Endothelial cell (in vitro differentiated cells): ENCODE data around the gene EDN3. TPM values are rescaled to one million over a fixed set of nuclear protein-coding genes. Genes with fewer than 3 reads are reported as not detected.

ENCODE experiments used
- DNase-seq: peaks from one replicate; pipeline ENCODE4 v3.0.0; 2021; ENCODE audit warnings: low spot score
- H3K27ac Mint-ChIP-seq: one replicate; pipeline ENCODE4 v1.8.0; 2021; ENCODE audit warnings: mixed read lengths, inconsistent platforms; ENCODE audit not compliant: unreplicated experiment
- H3K27me3 Mint-ChIP-seq: one replicate; pipeline ENCODE4 v1.8.0; 2021; ENCODE audit warnings: mild to moderate bottlenecking, moderate library complexity, mixed read lengths, inconsistent platforms; ENCODE audit not compliant: unreplicated experiment
- H3K36me3 Mint-ChIP-seq: one replicate; pipeline ENCODE4 v1.8.0; 2021; ENCODE audit warnings: mild to moderate bottlenecking, low read depth, mixed read lengths, inconsistent platforms; ENCODE audit not compliant: unreplicated experiment
- H3K4me1 Mint-ChIP-seq: one replicate; pipeline ENCODE4 v1.8.0; 2021; ENCODE audit warnings: mild to moderate bottlenecking, mixed read lengths, inconsistent platforms; ENCODE audit not compliant: unreplicated experiment
- H3K4me3 Mint-ChIP-seq: one replicate; pipeline ENCODE4 v1.8.0; 2021; ENCODE audit warnings: mild to moderate bottlenecking, mixed read lengths, inconsistent platforms; ENCODE audit not compliant: unreplicated experiment
- H3K9me3 Mint-ChIP-seq: one replicate; pipeline ENCODE4 v1.8.0; 2021; ENCODE audit warnings: mixed read lengths, inconsistent platforms; ENCODE audit not compliant: unreplicated experiment
- total RNA-seq: library from RNA; stranded (reverse); fragmentation: NEBNext Ultra II Directional; extraction: Animal tissue kit (Norgen Biotek cat#: 25700); gene quantifications from one replicate; pipeline ENCODE4 v1.2.1, GENCODE V29; 2021; ENCODE audit not compliant: unreplicated experiment
- TF ChIP-seq, protein P1 (sequence below): fragments of 200-600 bp; sonication (generic); IDR thresholded peaks from one replicate; pipeline ENCODE4 v1.5.0; 2021; ENCODE audit warnings: antibody characterized with exemption; ENCODE audit not compliant: unreplicated experiment

The EDN3 gene
- total RNA-seq, 1 donor from 2014 or later, result not detected

DNA sequence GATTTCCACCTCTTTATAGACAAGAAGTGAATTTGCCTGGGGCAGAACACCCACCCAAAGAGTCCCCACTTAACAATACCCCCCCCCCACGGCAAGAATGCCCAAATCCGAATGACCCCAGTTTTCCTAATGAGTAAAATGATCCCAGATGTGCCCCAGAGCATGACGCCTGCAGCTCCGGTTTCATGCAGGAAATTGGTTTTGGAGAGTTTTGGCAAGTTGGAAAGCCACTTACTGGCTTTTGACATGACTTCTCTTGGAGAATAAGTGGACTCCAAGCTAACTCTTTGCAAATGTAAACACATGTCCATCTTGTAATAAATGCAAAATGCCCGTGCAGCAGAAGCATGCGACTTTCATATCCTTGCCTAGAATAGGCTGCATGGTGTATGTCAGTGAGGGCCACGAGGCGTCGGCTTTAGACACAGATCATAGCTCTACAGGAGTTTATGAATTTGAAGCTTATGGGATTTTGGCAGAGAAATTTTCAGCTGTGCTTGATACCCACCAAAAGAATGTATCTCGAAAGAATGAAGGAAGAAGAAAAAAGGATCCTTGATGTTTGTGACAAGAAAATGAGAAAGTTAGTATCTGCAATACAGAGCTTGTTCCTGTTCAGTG lies 24.2 kb downstream of the EDN3 start:
- Mint-ChIP-seq H3K4me1 (no peaks in the 10 kb centered on the region), H3K9me3 (no peaks in the 10 kb centered on the region), H3K4me3 (no peak overlapping the region), H3K36me3 (no peaks in the 10 kb centered on the region), H3K27ac (no peak overlapping the region), H3K27me3 (peaks cover 4% of the 10 kb centered on the region)
- DNase-seq, result no peak
- TF ChIP-seq, protein P1, sequence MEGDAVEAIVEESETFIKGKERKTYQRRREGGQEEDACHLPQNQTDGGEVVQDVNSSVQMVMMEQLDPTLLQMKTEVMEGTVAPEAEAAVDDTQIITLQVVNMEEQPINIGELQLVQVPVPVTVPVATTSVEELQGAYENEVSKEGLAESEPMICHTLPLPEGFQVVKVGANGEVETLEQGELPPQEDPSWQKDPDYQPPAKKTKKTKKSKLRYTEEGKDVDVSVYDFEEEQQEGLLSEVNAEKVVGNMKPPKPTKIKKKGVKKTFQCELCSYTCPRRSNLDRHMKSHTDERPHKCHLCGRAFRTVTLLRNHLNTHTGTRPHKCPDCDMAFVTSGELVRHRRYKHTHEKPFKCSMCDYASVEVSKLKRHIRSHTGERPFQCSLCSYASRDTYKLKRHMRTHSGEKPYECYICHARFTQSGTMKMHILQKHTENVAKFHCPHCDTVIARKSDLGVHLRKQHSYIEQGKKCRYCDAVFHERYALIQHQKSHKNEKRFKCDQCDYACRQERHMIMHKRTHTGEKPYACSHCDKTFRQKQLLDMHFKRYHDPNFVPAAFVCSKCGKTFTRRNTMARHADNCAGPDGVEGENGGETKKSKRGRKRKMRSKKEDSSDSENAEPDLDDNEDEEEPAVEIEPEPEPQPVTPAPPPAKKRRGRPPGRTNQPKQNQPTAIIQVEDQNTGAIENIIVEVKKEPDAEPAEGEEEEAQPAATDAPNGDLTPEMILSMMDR, result no peak

DNA sequence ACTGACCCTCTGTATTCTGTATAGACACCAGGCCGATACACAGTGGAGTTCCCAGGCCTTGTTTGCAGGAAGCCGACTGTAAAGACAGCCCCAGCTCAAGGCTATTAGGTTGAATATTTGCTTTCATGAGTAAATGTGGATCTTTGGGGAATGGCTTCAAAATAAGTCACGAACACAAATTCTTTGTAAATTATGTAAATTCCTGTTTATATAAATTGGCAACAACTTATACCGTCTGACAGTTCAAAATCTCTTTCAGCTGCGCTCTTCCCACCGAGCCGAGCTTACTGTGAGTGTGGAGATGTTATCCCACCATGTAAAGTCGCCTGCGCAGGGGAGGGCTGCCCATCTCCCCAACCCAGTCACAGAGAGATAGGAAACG lies 24.7 kb downstream of the EDN3 start:
- Mint-ChIP-seq H3K36me3 (no peaks in the 10 kb centered on the region), H3K4me1 (no peaks in the 10 kb centered on the region), H3K9me3 (no peaks in the 10 kb centered on the region), H3K27ac (no peak overlapping the region), H3K4me3 (no peak overlapping the region), H3K27me3 (peaks cover 4% of the 10 kb centered on the region)
- DNase-seq, result no peak
- TF ChIP-seq, protein P1, result no peak

DNA sequence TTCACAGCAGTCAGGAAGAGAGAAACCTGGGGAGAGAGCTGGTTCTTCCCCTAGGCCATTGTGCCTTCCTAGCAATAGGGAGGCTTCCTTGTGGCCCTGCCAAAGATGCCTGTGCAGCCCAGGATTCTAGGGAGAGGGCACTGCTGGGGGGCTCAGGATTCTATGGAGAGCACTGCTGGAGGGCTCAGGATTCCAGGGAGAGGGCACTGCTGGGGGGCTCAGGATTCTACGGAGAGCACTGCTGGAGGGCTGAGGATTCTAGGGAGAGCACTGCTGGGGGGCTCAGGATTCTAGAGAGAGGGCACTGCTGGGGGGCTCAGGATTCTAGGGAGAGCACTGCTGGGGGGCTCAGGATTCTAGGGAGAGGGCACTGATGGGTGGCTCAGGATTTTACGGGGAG lies 25.8 kb downstream of the EDN3 start:
- Mint-ChIP-seq H3K9me3 (no peaks in the 10 kb centered on the region), H3K36me3 (no peaks in the 10 kb centered on the region), H3K27me3 (peaks cover 4% of the 10 kb centered on the region), H3K4me3 (no peak overlapping the region), H3K27ac (no peak overlapping the region), H3K4me1 (no peaks in the 10 kb centered on the region)
- no peak for DNase-seq
- TF ChIP-seq, protein P1, result no peak

DNA sequence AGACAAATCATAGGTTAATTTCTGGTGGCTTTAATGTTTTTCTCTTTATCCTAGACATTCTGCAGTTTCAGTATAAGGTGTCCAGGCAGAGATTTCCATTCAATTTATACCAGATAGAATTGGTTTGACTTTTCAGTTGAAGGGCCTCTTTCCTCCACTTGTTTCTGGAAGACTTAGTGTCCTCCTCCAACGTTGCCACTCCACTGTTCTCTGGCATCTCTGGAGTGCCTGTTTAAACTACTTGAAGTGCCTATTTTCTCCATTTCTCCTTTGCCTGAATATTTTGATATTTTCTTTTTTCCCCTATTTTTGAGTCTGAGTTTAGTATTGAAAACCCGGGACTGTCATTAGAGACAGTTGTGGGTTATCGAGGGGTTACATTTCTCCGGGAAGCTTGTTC lies 27.7 kb downstream of the EDN3 start:
- no peaks in the 10 kb centered on the region for H3K9me3 Mint-ChIP-seq
- H3K27ac Mint-ChIP-seq, result no peak overlapping the region
- H3K36me3 Mint-ChIP-seq, result no peaks in the 10 kb centered on the region
- TF ChIP-seq, protein P1, result no peak
- H3K4me1 Mint-ChIP-seq, result no peaks in the 10 kb centered on the region
- DNase-seq, result no peak
- peaks cover 4% of the 10 kb centered on the region for H3K27me3 Mint-ChIP-seq
- H3K4me3 Mint-ChIP-seq, result no peak overlapping the region

DNA sequence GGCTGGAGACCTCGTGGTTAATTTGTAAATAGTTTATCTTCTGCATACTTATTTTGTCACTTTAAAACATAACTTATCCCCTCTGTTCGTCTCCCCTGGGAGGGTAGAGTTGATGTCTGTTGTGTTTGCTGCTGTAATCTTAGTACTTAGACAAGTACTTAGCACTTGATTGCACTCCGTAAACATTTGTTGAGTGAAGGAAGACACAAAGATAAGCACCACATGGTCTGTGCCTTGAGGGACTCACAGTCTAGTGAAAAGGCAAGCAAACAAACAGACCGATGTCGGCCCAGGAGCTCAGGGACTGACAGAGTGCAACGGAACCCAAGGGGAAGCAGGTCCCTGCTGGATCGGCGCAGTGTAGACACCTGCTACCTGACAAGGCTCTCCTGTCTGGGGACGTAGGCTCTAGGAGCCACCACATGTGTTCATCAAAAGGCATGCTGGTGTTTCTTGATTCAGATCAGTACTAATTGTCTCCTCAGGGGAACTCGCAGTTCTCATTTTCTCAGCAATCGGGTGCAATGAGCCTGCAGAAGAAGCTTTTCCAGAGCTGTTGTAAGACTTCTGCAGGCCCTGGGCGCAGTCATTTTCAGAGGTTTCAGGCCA lies 31.4 kb downstream of the EDN3 start:
- TF ChIP-seq, protein P1, result no peak
- no peak overlapping the region for H3K27ac Mint-ChIP-seq
- no peaks in the 10 kb centered on the region for H3K36me3 Mint-ChIP-seq
- no peaks in the 10 kb centered on the region for H3K4me1 Mint-ChIP-seq
- DNase-seq, result no peak
- H3K4me3 Mint-ChIP-seq, result no peak overlapping the region
- peaks cover 6% of the 10 kb centered on the region for H3K27me3 Mint-ChIP-seq
- H3K9me3 Mint-ChIP-seq, result no peaks in the 10 kb centered on the region
